SK-N-SH (cell line): Measurements from ENCODE around the gene PRRG4. TPM values are rescaled to one million over a fixed set of nuclear protein-coding genes. Genes with fewer than 3 reads are reported as not detected.
"Not testable (repeated sequence)": the region's sequence is repeated elsewhere in the genome, so short reads cannot be mapped to it uniquely, and the experiment has no call there.

ENCODE experiments used
- CTCF ChIA-PET: fragments of 300-600, 350-600 bp; formaldehyde crosslinking; extraction: SDS; loops from one replicate; lab custom pipeline; 2021; lab: Yijun Ruan, JAX
- POLR2A ChIA-PET: fragments of 350-600 bp; sonication (Branson Sonifier 250); formaldehyde crosslinking; extraction: SDS; loops from one replicate; lab custom pipeline; 2020; ENCODE audit warnings: antibody characterized with exemption, inconsistent platforms; lab: Yijun Ruan, JAX
- DNase-seq: peaks from one replicate; pipeline ENCODE4 v3.0.0; 2012
- H2AFZ ChIP-seq: fragments of 200-600 bp; sonication (generic); 2 replicates; pipeline ENCODE4 v1.8.1; 2016; ENCODE audit warnings: antibody characterized with exemption, mild to moderate bottlenecking, low read depth
- H3F3A ChIP-seq: fragments of 200-600 bp; sonication (generic); replicated peaks from 2 replicates; pipeline ENCODE3; 2016; ENCODE audit warnings: antibody characterized with exemption, mild to moderate bottlenecking; ENCODE audit not compliant: insufficient read depth
- H3K27ac ChIP-seq, 2 experiments: fragments of 200-500 bp in 1 of 2; fragments of 200-600 bp in 1 of 2; sonication (Bioruptor generic) in 1 of 2; sonication (generic), shearing (Covaris generic) in 1 of 2; 2 replicates each; pipeline versions ENCODE4 v1.5.1 to v1.6.1; 2014 to 2016; ENCODE audit warnings: low read depth in 2 of 2, inconsistent platforms in 1 of 2, low read length in 1 of 2, mild to moderate bottlenecking in 1 of 2, mixed read lengths in 1 of 2
- H3K27me3 ChIP-seq: fragments of 200-600 bp; sonication (generic), shearing (Covaris generic); 2 replicates; pipeline ENCODE4 v1.6.1; 2016; ENCODE audit warnings: mixed run types; ENCODE audit not compliant: insufficient read depth
- H3K36me3 ChIP-seq, 2 experiments: fragments of 200-500 bp in 1 of 2; fragments of 200-600 bp in 1 of 2; sonication (Bioruptor generic) in 1 of 2; sonication (generic) in 1 of 2; replicated peaks in 1 of 2; 2 replicates each; pipeline versions ENCODE3 to v1.5.1; 2014 to 2016; ENCODE audit warnings: low read length in 1 of 2, mild to moderate bottlenecking in 1 of 2; ENCODE audit not compliant: insufficient read depth in 2 of 2, control insufficient read depth in 1 of 2
- H3K4me1 ChIP-seq, 2 experiments: fragments of 200-500 bp in 1 of 2; fragments of 200-600 bp in 1 of 2; sonication (Bioruptor generic) in 1 of 2; sonication (generic), shearing (Covaris generic) in 1 of 2; 2 replicates each; pipeline versions ENCODE4 v1.5.1 to v1.6.1; 2014 to 2016; ENCODE audit warnings: low read depth in 1 of 2, low read length in 1 of 2, mixed run types in 1 of 2; ENCODE audit not compliant: insufficient read depth in 2 of 2, control insufficient read depth in 1 of 2
- H3K4me2 ChIP-seq: fragments of 200-600 bp; sonication (generic), shearing (Covaris generic); 2 replicates; pipeline ENCODE4 v1.6.1; 2017; ENCODE audit warnings: mixed run types
- H3K4me3 ChIP-seq, 2 experiments: fragments of 200-500 bp in 1 of 2; fragments of 200-600 bp in 1 of 2; sonication (Bioruptor generic) in 1 of 2; sonication (generic), shearing (Covaris generic) in 1 of 2; 2 replicates each; pipeline versions ENCODE4 v1.5.1 to v1.8.1; 2014 to 2016; ENCODE audit warnings: low read depth in 2 of 2, inconsistent platforms in 1 of 2, low read length in 1 of 2, mild to moderate bottlenecking in 1 of 2, mixed read lengths in 1 of 2, moderate library complexity in 1 of 2
- H3K79me2 ChIP-seq: fragments of 200-600 bp; sonication (generic); 2 replicates; pipeline ENCODE4 v1.8.1; 2017; ENCODE audit warnings: mild to moderate bottlenecking; ENCODE audit not compliant: insufficient read depth
- H3K9ac ChIP-seq: fragments of 200-600 bp; sonication (generic); 2 replicates; pipeline ENCODE4 v1.6.1; 2017; ENCODE audit warnings: mixed run types
- H3K9me2 ChIP-seq: fragments of 200-600 bp; sonication (generic); 2 replicates; pipeline ENCODE4 v1.6.1; 2017; ENCODE audit warnings: mixed run types
- H3K9me3 ChIP-seq: fragments of 200-600 bp; sonication (generic); 2 replicates; pipeline ENCODE4 v1.6.1; 2017; ENCODE audit warnings: mixed run types, mild to moderate bottlenecking, moderate library complexity
- H4K20me1 ChIP-seq: fragments of 200-600 bp; sonication (generic); 2 replicates; pipeline ENCODE4 v1.6.1; 2017; ENCODE audit warnings: mild to moderate bottlenecking, mixed run types; ENCODE audit not compliant: insufficient read depth
- ELF1 ChIP-seq: IDR thresholded peaks from 2 replicates; pipeline ENCODE4 v1.4.0; 2012
- EZH2phosphoT487 ChIP-seq: fragments of 200-600 bp; sonication (generic); IDR thresholded peaks from 2 replicates; pipeline ENCODE4 v1.6.1; 2017; ENCODE audit warnings: low read depth, mixed run types, mild to moderate bottlenecking, antibody characterized with exemption, moderate library complexity, borderline replicate concordance
- FOXM1 ChIP-seq: IDR thresholded peaks from 2 replicates; pipeline ENCODE4 v1.4.0; 2012; ENCODE audit warnings: low read depth, mild to moderate bottlenecking
- GABPA ChIP-seq: IDR thresholded peaks from 2 replicates; pipeline ENCODE4 v1.4.0; 2012; ENCODE audit warnings: low read depth, mild to moderate bottlenecking
- MEF2A ChIP-seq: IDR thresholded peaks from 2 replicates; pipeline ENCODE4 v1.4.0; 2012; ENCODE audit warnings: low read depth, borderline replicate concordance
- NFIC ChIP-seq: IDR thresholded peaks from 2 replicates; pipeline ENCODE4 v1.4.0; 2012; ENCODE audit warnings: borderline replicate concordance
- POLR2AphosphoS5 ChIP-seq: IDR thresholded peaks from 2 replicates; pipeline ENCODE4 v1.6.1; 2012; ENCODE audit warnings: low read depth, low read length
- RAD21 ChIP-seq: IDR thresholded peaks from 2 replicates; pipeline ENCODE4 v1.6.1; 2012; ENCODE audit warnings: mild to moderate bottlenecking, low read length
- RCOR1 ChIP-seq: fragments of 150-350 bp; IDR thresholded peaks from 2 replicates; pipeline ENCODE4 v1.6.1; 2017; ENCODE audit warnings: antibody characterized with exemption, low read length
- RFX5 ChIP-seq: IDR thresholded peaks from 2 replicates; pipeline ENCODE4 v1.6.1; 2012; ENCODE audit warnings: mild to moderate bottlenecking, improper control_type of control experiment, low read length
- SMC3 ChIP-seq: IDR thresholded peaks from 2 replicates; pipeline ENCODE4 v1.6.1; 2012; ENCODE audit warnings: low read depth, low read length, improper control_type of control experiment
- TAF1 ChIP-seq: IDR thresholded peaks from 2 replicates; pipeline ENCODE4 v1.6.1; 2012; ENCODE audit warnings: low read depth, mild to moderate bottlenecking, low read length, moderate library complexity, borderline replicate concordance
- TEAD4 ChIP-seq: IDR thresholded peaks from 2 replicates; pipeline ENCODE4 v1.4.0; 2012; ENCODE audit warnings: mild to moderate bottlenecking, borderline replicate concordance; ENCODE audit not compliant: insufficient read depth
- YY1 ChIP-seq: IDR thresholded peaks from 2 replicates; pipeline ENCODE4 v1.4.0; 2012; ENCODE audit warnings: low read depth, mild to moderate bottlenecking
- WGBS: methylation state at CpG from one replicate; pipeline ENCODE4 v1.1.6; 2017; ENCODE audit warnings: low lambda C conversion rate; 5-methylcytosine and 5-hydroxymethylcytosine counted together
- polyA plus RNA-seq, 3 experiments: library from polyadenylated mRNA; depleted of rRNA; stranded (reverse); fragments of >200 nt; gene quantifications; 2 replicates each; pipeline ENCODE4 v1.2.3, GENCODE V29; 2012
- TF ChIP-seq, protein P1 (sequence below): fragments of 200-600 bp; sonication (generic); IDR thresholded peaks from 2 replicates; pipeline ENCODE4 v1.6.1; 2017; ENCODE audit warnings: antibody characterized with exemption, mild to moderate bottlenecking, moderate library complexity

Gene PRRG4
- polyA plus RNA-seq (2012; rRNA removed), result 0.21 TPM in 2 replicates
- 0.28 and 0.31 TPM in 2 replicates for polyA plus RNA-seq (2012; cell fraction: cytosol; rRNA removed)
- 0.06 and 0.07 TPM in 2 replicates for polyA plus RNA-seq (2012; cell fraction: nucleus; rRNA removed)

GRCh38 chr11:32829680-32830412 lies at the start of gene PRRG4:
TSS of gene PRRG4 (plus strand) at chr11:32829927. CDS start at chr11:32830530, 603 bp downstream.
- no peaks in the 10 kb centered on the region for H3K9me2 ChIP-seq
- H4K20me1 ChIP-seq, result no peaks in the 10 kb centered on the region
- WGBS, result 4% methylated on average over 17 of the region's 85 CpGs
- H3F3A ChIP-seq, result no peaks in the 10 kb centered on the region
- H3K36me3 ChIP-seq, result no peaks in the 10 kb centered on the region
- peak within 1 kb of the TSS; percentile 56 to 69 for H3K4me3 ChIP-seq
- peak; percentile 49 for DNase-seq
- H2AFZ ChIP-seq, result peak within 1 kb of the TSS; percentile 96
- peaks cover 30% of the 10 kb centered on the region; the same call in 1 of the 2 replicates for H3K27me3 ChIP-seq
- no peaks in the 10 kb centered on the region for H3K79me2 ChIP-seq
- H3K9me3 ChIP-seq, result no peaks in the 10 kb centered on the region
- TF ChIP-seq FOXM1 (no peak), SMC3 (no peak), EZH2phosphoT487 (0 out of 2 replicates have a peak, but pooled peaks have one; percentile 2)
- TF ChIP-seq, all 33 proteins: peak for 1
- Histone ChIP-seq H3K27ac (no peak within 1 kb of the TSS), H3K4me2 (peak within 1 kb of the TSS; percentile 96), H3K4me1 (no peaks in the 10 kb centered on the region; a peak in 2 of 4 replicates), H3K9ac (peak within 1 kb of the TSS; percentile 63)
- CTCF ChIA-PET, result no interaction called here
- POLR2A ChIA-PET, result no interaction called here

DNA sequence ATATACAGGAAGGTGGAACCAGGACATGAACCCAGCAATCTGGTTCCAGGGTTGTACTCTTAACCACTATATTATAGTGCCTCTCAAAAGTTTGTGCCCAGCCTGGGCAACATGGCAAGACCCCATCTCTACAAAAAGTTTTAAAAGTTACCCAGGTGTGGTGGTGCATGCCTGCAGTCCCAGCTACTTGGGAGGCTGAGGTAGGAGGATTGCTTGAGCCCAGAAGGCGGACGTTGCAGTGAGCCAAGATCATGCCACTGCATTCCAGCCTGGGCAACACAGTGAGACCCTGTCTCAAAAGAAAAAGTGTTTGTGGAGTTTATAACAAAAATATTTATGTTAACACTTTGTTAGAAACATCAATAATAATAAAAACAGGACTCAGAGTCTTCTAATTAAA lies 48.9 kb upstream of the PRRG4 start:
- H3K4me1 ChIP-seq, H3K4me3 ChIP-seq, H4K20me1 ChIP-seq, H3K36me3 ChIP-seq, DNase-seq, H3F3A ChIP-seq, H3K4me2 ChIP-seq, H3K9ac ChIP-seq, H3K27ac ChIP-seq, H3K9me3 ChIP-seq, H3K9me2 ChIP-seq, H3K79me2 ChIP-seq, POLR2A ChIA-PET: not testable (repeated sequence)
- 0 out of 2 replicates have a peak overlapping the region, but pooled peaks have one; percentile 18 for H2AFZ ChIP-seq
- 17% methylated on average over 2 of the region's 2 CpGs for WGBS
- peaks cover 11% of the 10 kb centered on the region; the same call in 1 of the 2 replicates for H3K27me3 ChIP-seq
- CTCF ChIA-PET, result interaction anchor here (0.6 kb wide), 1 partner anchor 12 kb away, joined by 3 read pairs; no protein-coding TSS in a partner anchor

- Histone ChIP-seq H4K20me1 (no peaks in the 10 kb centered on the region), H3K9me2 (no peaks in the 10 kb centered on the region), H3K4me3 (no peak overlapping the region), H3K4me2 (no peak overlapping the region), H3K27ac (no peak overlapping the region), H2AFZ (no peak overlapping the region), H3K9ac (no peak overlapping the region), H3F3A (no peaks in the 10 kb centered on the region), H3K9me3 (no peaks in the 10 kb centered on the region), H3K79me2 (no peaks in the 10 kb centered on the region), H3K27me3 (peaks cover 11% of the 10 kb centered on the region; the same call in 1 of the 2 replicates), H3K4me1 (no peaks in the 10 kb centered on the region), H3K36me3 (no peaks in the 10 kb centered on the region)
- TF ChIP-seq POLR2AphosphoS5 (no peak), GABPA (no peak), ELF1 (no peak), SMC3 (no peak), TEAD4 (no peak), RAD21 (no peak), RFX5 (no peak), NFIC (no peak), TAF1 (no peak), RCOR1 (no peak), YY1 (no peak), MEF2A (no peak)
- TF ChIP-seq, protein P1, sequence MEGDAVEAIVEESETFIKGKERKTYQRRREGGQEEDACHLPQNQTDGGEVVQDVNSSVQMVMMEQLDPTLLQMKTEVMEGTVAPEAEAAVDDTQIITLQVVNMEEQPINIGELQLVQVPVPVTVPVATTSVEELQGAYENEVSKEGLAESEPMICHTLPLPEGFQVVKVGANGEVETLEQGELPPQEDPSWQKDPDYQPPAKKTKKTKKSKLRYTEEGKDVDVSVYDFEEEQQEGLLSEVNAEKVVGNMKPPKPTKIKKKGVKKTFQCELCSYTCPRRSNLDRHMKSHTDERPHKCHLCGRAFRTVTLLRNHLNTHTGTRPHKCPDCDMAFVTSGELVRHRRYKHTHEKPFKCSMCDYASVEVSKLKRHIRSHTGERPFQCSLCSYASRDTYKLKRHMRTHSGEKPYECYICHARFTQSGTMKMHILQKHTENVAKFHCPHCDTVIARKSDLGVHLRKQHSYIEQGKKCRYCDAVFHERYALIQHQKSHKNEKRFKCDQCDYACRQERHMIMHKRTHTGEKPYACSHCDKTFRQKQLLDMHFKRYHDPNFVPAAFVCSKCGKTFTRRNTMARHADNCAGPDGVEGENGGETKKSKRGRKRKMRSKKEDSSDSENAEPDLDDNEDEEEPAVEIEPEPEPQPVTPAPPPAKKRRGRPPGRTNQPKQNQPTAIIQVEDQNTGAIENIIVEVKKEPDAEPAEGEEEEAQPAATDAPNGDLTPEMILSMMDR, result no peak
- WGBS, result 25% methylated on average over 4 of the region's 5 CpGs
- DNase-seq, result no peak
- CTCF ChIA-PET, result no interaction called here
- POLR2A ChIA-PET, result no interaction called here
These were observed 48.0 kb upstream of the PRRG4 start for GRCh38 chr11:32781721-32782120.
